NCI-H1105 (cell line): ENCODE data around the gene XRCC2.

Source experiments
- DNase-seq: peaks from one replicate; lab custom pipeline; 2025; lab: John Stamatoyannopoulos, UW

Gene XRCC2

DNA sequence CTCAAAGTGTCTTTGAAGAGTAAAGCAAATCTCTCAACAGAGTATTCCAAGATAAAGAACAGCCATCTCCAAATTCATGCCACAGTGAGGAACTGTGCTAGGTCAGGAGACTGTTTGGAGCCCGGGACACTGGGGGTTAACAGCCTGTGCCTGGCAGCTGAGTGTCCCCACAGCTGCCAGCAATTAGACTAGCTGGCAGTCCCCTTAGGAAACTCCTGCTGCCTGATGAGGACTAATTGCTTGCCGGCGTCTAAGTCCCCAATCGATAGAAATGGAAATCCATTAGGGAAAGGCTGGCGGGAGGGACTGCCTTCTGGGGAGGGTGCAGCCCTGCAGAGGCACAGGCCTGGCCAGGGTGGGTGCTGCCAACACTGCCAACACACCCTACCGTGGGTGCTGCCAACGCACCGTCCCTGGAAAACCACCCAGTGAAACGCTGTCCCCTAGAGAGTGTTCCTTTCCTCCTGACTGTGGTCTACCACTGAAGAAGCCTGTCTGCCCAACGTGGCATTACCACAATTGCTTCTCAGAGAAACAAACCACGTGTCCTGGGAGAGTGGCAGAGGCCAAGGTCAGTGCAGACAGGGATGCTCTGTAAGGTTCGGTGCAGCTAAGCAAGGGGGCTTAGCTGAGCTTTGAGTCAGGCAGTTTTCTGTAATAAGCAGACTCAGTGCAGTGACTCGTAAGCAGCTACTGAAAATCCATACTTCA lies 60.8 kb downstream of the XRCC2 start:
- peak; percentile 95 for DNase-seq

- DNase-seq = no peak
These were observed 67.3 kb downstream of the XRCC2 start for GRCh38 chr7:152608656-152609055.

DNA sequence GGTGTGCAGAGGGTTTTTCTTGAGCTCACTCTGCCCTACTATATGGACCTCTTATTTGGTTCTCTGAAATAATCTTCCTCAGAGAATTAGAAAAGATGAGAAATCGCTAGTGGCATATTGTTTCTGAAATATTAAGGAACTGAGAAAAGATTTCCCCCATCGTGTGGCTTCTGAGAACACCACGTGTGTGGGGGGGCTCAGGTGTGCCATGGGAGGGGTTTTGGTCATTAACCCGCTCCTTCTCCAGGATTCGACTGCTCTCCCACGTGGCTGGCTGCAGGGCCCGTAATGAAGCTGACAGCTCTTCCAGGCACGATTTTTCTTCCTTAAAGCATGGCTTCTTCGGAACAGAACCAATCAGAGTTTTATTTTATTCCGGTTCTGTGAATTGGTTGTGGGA lies 67.7 kb downstream of the XRCC2 start:
- no peak for DNase-seq

DNA sequence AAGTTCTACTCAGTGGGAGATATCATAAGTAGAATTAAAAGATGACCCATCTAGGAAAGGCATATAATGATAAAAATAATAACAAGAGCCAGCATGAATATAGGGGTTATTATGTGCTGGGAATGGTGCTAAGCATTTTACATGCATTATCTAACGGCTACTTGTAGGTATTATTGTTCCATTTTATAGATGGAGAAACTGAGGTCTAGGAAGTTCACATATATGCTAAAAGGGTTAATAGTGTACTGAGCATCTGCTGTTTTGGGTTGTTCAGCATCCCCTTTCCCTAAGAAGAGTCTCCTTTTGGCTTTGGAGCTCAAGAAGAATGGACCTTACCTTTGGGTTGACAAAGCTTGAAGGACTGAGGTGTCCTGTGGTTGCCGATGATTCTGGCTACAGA lies 68.9 kb downstream of the XRCC2 start:
- no peak for DNase-seq

GRCh38 chr7:152602962-152603361 lies 73.0 kb downstream of the XRCC2 start:
- no peak for DNase-seq

DNA sequence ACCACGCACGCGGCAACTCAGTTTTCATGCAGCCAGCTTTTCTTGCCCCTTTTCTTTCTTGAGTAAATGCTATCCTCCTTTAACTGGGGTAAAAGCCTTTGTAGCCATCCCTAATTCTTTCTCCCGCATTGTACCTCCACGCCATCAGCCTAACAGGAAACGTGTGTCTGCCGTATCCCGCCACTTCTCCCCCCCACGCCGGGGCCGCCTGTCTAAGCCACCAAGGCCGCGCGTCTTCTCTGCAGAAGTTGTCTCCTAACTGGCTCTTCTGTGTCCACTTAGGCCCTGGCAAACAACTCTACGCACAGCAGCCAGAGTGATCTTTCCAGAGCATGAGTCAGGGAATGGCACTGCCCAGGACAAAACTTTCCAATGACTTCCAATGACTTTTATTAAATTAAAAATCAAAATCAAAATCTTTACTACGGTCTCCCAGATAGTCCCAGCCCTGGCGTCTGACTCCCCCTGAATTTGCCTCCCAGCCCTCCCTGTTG lies 74.6 kb downstream of the XRCC2 start:
- DNase-seq = no peak

GRCh38 chr7:152600266-152600665 lies 75.7 kb downstream of the XRCC2 start:
- no peak for DNase-seq

- no peak for DNase-seq
These were observed 78.4 kb downstream of the XRCC2 start for GRCh38 chr7:152597507-152597906.

- no peak for DNase-seq
These were observed 79.1 kb downstream of the XRCC2 start for GRCh38 chr7:152596824-152597223.
